ENCODE results near the gene CLK2. TPM values are rescaled to one million over a fixed set of nuclear protein-coding genes. Genes with fewer than 3 reads are reported as not detected.
A peak's percentile ranks its signal among the peaks of the same experiment; 100 is the strongest.

CLK2 gene
- total RNA-seq, 2 donors from 2014 or later, result 69.8 to 82.3 TPM

- Histone ChIP-seq H3K4me1 (ENCODE audit: control insufficient read depth, insufficient read depth, low read length) (no peaks in the 10 kb centered on the region), H3K4me3 (ENCODE audit: low read length) (no peak overlapping the region), H3K9ac (ENCODE audit: extremely low read depth, low read length, poor library complexity, severe bottlenecking) (no peak overlapping the region), H3K27me3 (ENCODE audit: control insufficient read depth, insufficient read depth, low read length, poor library complexity, severe bottlenecking) (peaks cover 42% of the 10 kb centered on the region), H3K9me3 (ENCODE audit: control insufficient read depth, low read length) (no peaks in the 10 kb centered on the region), H3K27ac (ENCODE audit: low read depth, low read length) (no peak overlapping the region), H3K36me3 (ENCODE audit: control insufficient read depth, insufficient read depth, low read length) (no peaks in the 10 kb centered on the region)
- no peak overlapping the region for H3K4me3 Mint-ChIP-seq
- DNase-seq, result no peak
- no peaks in the 10 kb centered on the region for H3K36me3 Mint-ChIP-seq (ENCODE audit: low read depth)
- 84 to 85% methylated on average over 6 to 7 of the region's 7 CpGs for WGBS, 2 experiments (ENCODE audit: insufficient coverage in 1 of 2, insufficient read length in 1 of 2)
- H3K27ac Mint-ChIP-seq, result no peak overlapping the region
- peaks cover 44% of the 10 kb centered on the region for H3K27me3 Mint-ChIP-seq (ENCODE audit: insufficient read depth)
- no peaks in the 10 kb centered on the region for H3K9me3 Mint-ChIP-seq
- peaks cover 12% of the 10 kb centered on the region for H3K4me1 Mint-ChIP-seq
- no peak for TF ChIP-seq CTCF (conservative IDR thresholded peaks at IDR 0.05)
Observed at GRCh38 chr1:155297384-155297783, 24.1 kb upstream of the CLK2 start.

- H3K27me3 Mint-ChIP-seq (ENCODE audit: insufficient read depth), result peaks cover 47% of the 10 kb centered on the region
- Histone ChIP-seq H3K9me3 (ENCODE audit: control insufficient read depth, low read length) (no peaks in the 10 kb centered on the region), H3K4me3 (ENCODE audit: low read length) (no peak overlapping the region), H3K9ac (ENCODE audit: extremely low read depth, low read length, poor library complexity, severe bottlenecking) (no peak overlapping the region), H3K27ac (ENCODE audit: low read depth, low read length) (no peak overlapping the region), H3K4me1 (ENCODE audit: control insufficient read depth, insufficient read depth, low read length) (no peaks in the 10 kb centered on the region), H3K27me3 (ENCODE audit: control insufficient read depth, insufficient read depth, low read length, poor library complexity, severe bottlenecking) (peaks cover 43% of the 10 kb centered on the region), H3K36me3 (ENCODE audit: control insufficient read depth, insufficient read depth, low read length) (no peaks in the 10 kb centered on the region)
- 94% methylated on average over 3 of the region's 3 CpGs for WGBS, 2 experiments (ENCODE audit: insufficient coverage in 1 of 2, insufficient read length in 1 of 2)
- no peak overlapping the region for H3K4me3 Mint-ChIP-seq
- peaks cover 11% of the 10 kb centered on the region for H3K4me1 Mint-ChIP-seq
- no peak overlapping the region for H3K27ac Mint-ChIP-seq
- no peaks in the 10 kb centered on the region for H3K36me3 Mint-ChIP-seq (ENCODE audit: low read depth)
- no peak for TF ChIP-seq CTCF (conservative IDR thresholded peaks at IDR 0.05)
- no peaks in the 10 kb centered on the region for H3K9me3 Mint-ChIP-seq
- no peak for DNase-seq
Observed at GRCh38 chr1:155296661-155297060, 23.4 kb upstream of the CLK2 start.

- Histone ChIP-seq H3K27ac (ENCODE audit: low read depth, low read length) (no peak overlapping the region), H3K27me3 (ENCODE audit: control insufficient read depth, insufficient read depth, low read length, poor library complexity, severe bottlenecking) (peaks cover 43% of the 10 kb centered on the region), H3K4me3 (ENCODE audit: low read length) (no peak overlapping the region), H3K9me3 (ENCODE audit: control insufficient read depth, low read length) (no peaks in the 10 kb centered on the region), H3K9ac (ENCODE audit: extremely low read depth, low read length, poor library complexity, severe bottlenecking) (no peak overlapping the region), H3K4me1 (ENCODE audit: control insufficient read depth, insufficient read depth, low read length) (no peaks in the 10 kb centered on the region), H3K36me3 (ENCODE audit: control insufficient read depth, insufficient read depth, low read length) (no peaks in the 10 kb centered on the region)
- Mint-ChIP-seq H3K9me3 (no peaks in the 10 kb centered on the region), H3K27ac (no peak overlapping the region), H3K27me3 (ENCODE audit: insufficient read depth) (peaks cover 50% of the 10 kb centered on the region), H3K36me3 (ENCODE audit: low read depth) (no peaks in the 10 kb centered on the region), H3K4me3 (peak overlapping the region; percentile 49), H3K4me1 (peaks cover 8% of the 10 kb centered on the region)
- no peak for TF ChIP-seq CTCF (conservative IDR thresholded peaks at IDR 0.05)
- DNase-seq, result no peak
- WGBS, 2 experiments (ENCODE audit: insufficient coverage in 1 of 2, insufficient read length in 1 of 2), result 88 to 100% methylated on average over 5 to 7 of the region's 7 CpGs
Observed at GRCh38 chr1:155295942-155296267, 22.6 kb upstream of the CLK2 start.
